SK-N-SH treated with all-trans-retinoic acid at 6 μM for 48 hours (cell line): ENCODE measurements around the gene UBE2I.

Source experiments
- ARNTL ChIP-seq: fragments of 450-650 bp; formaldehyde crosslinking; IDR thresholded peaks from 2 replicates; pipeline ENCODE4 v1.5.0; 2020; ENCODE audit warnings: low read depth, mild to moderate bottlenecking, moderate library complexity, borderline replicate concordance
- GLIS3 ChIP-seq: fragments of 250-450 bp; sonication (Bioruptor Pico); IDR thresholded peaks from 2 replicates; pipeline ENCODE4 v1.5.0; 2020; ENCODE audit warnings: mild to moderate bottlenecking, moderate library complexity
- OSR1 ChIP-seq: fragments of 250-450 bp; sonication (Bioruptor Pico); IDR thresholded peaks from 2 replicates; pipeline ENCODE4 v1.8.0; 2022; ENCODE audit warnings: moderate library complexity, mild to moderate bottlenecking, inconsistent platforms
- PATZ1 ChIP-seq: fragments of 250-450 bp; sonication (Bioruptor Pico); IDR thresholded peaks from 2 replicates; pipeline ENCODE4 v1.8.0; 2020; ENCODE audit warnings: mild to moderate bottlenecking, moderate library complexity, borderline replicate concordance
- PPARA ChIP-seq: fragments of 250-450 bp; sonication (Bioruptor Pico); IDR thresholded peaks from 2 replicates; pipeline ENCODE4 v1.5.0; 2020; ENCODE audit warnings: mild to moderate bottlenecking, borderline replicate concordance
- TOX ChIP-seq: fragments of 250-450 bp; sonication (Bioruptor Pico); IDR thresholded peaks from 2 replicates; pipeline ENCODE4 v1.8.0; 2021; ENCODE audit warnings: mild to moderate bottlenecking, moderate library complexity, borderline replicate concordance
- TSHZ2 ChIP-seq: fragments of 250-450 bp; sonication (Bioruptor Pico); IDR thresholded peaks from 2 replicates; pipeline ENCODE4 v1.5.0; 2020; ENCODE audit warnings: mild to moderate bottlenecking, moderate library complexity
- ZFP3 ChIP-seq: fragments of 250-450 bp; sonication (Bioruptor Pico); IDR thresholded peaks from 2 replicates; pipeline ENCODE4 v1.5.0; 2020; ENCODE audit warnings: mild to moderate bottlenecking, moderate library complexity
- ZNF565 ChIP-seq: fragments of 450-650 bp; formaldehyde crosslinking; conservative IDR thresholded peaks from 2 replicates; pipeline ENCODE4 v1.5.0; 2020; ENCODE audit warnings: low read depth, mild to moderate bottlenecking, moderate library complexity

DNA sequence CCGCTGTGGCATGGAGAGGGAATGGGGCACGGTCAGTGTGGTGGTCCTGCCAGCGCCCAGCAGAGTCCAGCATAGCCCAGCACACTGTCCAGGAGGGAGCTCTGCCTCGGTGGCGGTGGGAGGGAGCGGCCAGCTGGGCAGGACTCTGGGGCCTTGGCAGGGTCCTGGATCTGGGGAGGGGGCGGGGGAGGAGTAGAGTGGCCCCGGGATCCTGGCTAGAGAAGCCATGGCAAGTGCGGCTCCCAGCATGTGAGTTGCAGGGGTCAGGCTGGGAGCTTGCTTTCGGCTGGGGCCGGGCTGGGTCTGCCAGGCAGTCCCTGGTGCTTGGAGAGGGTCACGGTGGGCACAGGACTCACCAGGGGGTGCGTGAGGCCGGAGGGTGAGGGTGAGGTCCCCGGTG is 46.2 kb downstream of the UBE2I start:
- TF ChIP-seq TOX (CRISPR knock-in tag) (no peak), PATZ1 (no peak), ZNF565 (CRISPR knock-in tag) (no peak), ZFP3 (CRISPR knock-in tag) (no peak), PPARA (CRISPR knock-in tag) (no peak), GLIS3 (CRISPR knock-in tag) (no peak), TSHZ2 (CRISPR knock-in tag) (no peak), ARNTL (CRISPR knock-in tag) (no peak), OSR1 (no peak)
